ENCODE results near the gene DAB2IP. TPM values are rescaled to one million over a fixed set of nuclear protein-coding genes. Genes with fewer than 3 reads are reported as not detected.

Gene DAB2IP
- total RNA-seq, 1 donor from 2014 or later, result 24.3 TPM

GRCh38 chr9:121746866-121747265, 95.4 kb downstream of the DAB2IP start:
- DNase-seq, result no peak

DNA sequence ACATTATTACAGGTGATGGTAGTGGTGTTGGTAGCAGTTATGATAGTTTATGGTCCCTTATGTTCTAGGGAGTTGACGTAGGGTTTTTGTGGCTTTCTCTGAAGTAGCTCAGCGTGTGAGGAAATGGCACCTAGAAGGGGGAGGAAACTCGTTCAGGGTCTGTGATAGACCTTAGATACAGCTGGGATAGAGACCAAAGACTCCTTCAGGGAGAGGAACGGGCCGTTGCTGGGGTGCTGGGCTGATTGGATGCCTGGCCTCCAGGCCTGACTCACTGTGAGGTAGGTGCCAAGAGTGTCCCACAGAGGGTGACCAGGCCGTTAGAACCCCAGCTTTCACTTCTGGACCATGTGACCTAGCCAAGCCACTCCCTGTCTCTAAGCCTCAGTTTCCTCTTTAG, 96.6 kb downstream of the DAB2IP start:
- DNase-seq, result no peak

DNA sequence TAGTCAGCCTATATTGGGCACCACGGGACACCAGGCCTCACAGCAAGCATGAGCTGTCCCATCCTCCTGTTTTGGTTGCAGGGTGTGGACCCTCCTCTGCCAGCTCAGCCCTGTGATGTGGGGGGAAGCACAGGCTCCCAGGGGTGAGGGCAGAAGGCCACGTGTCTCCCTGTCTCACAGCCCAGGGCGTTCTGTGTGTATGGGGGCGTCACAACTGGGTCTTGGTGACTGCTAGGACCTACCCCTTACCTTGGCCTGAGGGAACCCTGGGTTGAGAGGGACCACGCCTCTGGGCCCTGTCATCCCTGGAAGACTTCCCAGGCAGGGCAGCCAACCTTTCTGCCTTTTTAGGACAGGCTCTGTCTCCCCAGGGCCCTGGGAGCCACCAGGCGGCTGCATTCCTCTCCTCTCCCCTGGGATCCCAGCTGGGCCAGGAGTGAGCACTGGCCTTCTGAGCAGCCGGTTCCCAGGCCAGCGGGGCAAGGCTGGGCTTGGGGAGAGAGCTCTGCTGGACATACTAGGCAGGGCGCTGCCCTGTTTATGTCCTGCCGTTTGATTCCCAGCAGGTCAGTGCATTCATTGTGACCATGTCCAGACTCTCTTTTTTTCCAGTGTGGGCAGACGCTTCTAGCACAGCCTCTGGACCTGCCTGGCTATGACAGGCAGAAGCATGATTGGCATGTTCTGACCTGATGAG, 97.4 kb downstream of the DAB2IP start:
- no peak for DNase-seq

DNA sequence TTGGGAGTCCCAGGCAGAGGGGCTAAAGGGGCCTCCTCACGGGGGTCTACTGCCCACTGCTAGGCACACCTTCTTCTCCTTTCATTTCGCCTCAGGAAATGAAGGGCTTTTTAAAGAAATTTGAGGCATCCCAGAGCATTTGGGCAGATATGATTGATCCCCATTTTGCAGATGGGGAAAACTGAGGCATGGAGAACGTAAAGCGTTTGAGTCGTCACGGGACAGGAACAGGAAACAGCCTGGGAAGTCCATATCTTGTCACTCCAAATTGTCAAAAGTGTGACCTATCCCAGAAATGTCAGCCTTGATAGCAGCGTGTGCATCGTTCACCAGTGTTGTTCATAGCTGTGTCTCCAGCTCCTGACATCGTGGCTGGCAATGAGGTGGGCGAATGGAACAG, 98.2 kb downstream of the DAB2IP start:
- DNase-seq, result no peak

- no peak for DNase-seq
Observed at GRCh38 chr9:121750259-121750714, 98.9 kb downstream of the DAB2IP start.

DNA sequence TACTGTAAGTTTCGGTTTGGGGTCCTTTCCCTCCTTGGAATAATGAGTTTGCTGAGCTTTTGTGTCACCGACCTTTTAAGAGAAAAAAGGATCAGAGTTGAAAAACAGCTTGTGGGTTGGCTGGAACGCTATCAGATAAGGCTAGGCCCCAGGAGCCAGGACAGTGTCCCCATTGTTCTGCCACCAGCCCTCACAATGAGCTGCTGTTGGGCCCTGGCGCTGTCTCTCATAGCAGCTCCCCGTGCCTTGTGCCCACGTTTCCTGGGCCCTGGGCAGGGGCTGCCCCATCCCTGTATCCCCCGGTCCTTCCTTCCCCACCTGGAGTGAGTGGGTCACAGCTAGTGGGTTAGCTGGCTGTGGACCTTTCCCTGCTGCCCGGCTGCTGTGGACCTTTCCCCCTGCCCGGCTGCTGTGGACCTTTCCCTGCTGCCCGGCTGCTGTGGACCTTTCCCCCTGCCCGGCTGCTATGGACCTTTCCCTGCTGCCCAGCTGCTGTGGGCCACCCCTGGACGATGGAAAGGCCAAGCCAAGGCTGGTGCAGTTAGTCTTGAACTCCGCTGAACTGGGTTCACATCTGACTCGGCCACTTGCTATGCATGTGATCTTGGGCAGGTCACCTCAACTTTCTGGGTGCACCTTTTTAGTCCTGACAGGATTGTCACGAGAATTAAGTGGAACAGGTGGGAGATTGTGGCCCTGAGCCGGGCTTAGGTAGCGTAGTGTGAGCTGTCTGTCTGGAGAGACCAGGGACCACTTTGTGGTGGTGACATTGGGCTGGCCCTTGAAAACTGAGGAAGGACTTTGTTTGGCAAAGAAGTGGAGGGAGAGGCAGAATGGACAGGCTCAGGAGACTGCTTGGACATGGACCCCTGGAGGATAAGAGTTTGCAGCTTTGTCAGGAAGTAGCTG, 99.5 kb downstream of the DAB2IP start:
- no peak for DNase-seq

- DNase-seq, result no peak
Observed at GRCh38 chr9:121751686-121752445, 100.4 kb downstream of the DAB2IP start.

DNA sequence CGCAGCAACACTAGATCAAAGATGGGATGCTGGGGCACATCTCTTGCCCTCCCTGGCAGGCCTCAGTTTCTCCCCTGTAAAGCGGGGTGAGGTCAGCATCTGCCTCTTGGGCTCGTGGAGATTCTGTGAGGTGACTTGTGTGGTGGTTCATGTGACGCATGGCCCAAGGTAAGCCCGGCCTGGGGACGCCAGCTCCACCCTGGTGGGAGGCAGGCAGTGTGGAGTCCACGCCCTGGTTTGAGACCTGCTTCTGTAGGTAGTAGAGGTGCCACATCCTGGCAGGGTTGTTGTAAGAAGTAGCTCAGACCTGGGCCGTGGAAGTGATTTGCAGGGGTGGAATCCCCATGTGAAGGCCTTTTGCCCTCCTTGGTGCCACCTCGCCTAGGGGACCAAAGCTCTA, 101.5 kb downstream of the DAB2IP start:
- no peak for DNase-seq

- peak; percentile 59 for DNase-seq
Observed at GRCh38 chr9:121753802-121754654, 102.6 kb downstream of the DAB2IP start.

GRCh38 chr9:121754655-121755436, 103.4 kb downstream of the DAB2IP start:
- DNase-seq, result no peak

GRCh38 chr9:121755581-121755980, 104.1 kb downstream of the DAB2IP start:
- no peak for DNase-seq

DNA sequence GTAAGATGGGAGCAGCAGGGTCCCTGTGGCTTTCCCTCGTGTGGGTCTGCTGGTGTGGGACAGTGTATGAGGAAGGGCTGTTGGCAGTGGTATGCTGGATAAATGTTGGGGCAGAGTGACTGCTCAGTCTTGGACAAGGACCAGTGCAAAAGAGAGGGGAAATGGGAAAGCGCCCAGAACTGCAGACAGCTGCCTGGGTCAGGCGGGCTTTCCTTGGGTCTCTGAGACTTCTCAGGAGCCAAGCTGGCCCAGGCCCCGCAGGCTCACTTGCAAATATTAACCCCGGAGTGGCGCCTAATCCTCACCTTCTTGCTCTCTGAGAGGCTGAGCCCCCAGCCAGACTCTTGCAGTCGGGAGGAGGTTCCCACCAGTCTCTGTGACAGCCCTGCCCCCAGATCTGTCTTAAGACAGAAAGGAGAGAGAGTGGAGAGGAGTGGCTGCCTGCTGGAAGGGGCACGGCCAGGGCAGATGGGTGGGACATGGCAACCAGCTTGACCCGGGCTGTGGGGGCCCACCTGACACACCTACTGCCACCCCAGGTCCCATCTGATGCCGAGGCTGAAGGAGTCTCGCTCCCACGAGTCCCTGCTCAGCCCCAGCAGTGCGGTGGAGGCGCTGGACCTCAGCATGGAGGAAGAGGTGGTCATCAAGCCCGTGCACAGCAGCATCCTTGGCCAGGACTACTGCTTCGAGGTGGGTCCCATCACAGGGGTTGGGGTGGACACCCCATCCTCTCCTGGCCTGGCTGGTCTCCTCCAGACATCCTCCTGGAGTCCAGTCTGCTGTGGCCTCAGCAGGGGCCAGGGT, 105.2 kb downstream of the DAB2IP start:
- DNase-seq, result no peak

GRCh38 chr9:121757281-121757585, 105.8 kb downstream of the DAB2IP start:
- no peak for DNase-seq

DNA sequence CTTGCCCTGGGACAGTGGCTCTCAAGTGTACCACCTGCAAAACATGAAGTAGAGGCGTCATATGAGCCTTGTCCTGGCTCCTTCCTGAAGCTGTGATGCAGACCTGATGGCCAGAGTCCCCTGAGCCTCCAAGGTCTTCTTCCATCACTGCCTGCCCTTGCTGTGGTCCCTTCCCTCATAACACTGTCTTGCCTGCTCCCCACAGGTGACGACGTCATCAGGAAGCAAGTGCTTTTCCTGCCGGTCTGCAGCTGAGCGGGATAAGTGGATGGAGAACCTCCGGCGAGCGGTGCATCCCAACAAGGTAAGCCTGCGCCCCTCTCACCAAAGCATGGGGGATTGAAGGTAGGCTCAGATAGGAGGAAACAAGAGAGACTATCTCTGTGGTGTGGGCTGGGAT, 107.3 kb downstream of the DAB2IP start:
- peak; percentile 12 for DNase-seq

DNA sequence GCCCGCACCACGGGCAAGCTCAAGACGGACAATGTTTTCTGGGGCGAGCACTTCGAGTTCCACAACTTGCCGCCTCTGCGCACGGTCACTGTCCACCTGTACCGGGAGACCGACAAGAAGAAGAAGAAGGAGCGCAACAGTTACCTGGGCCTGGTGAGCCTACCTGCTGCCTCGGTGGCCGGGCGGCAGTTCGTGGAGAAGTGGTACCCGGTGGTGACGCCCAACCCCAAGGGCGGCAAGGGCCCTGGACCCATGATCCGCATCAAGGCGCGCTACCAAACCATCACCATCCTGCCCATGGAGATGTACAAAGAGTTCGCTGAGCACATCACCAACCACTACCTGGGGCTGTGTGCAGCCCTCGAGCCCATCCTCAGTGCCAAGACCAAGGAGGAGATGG, 108.6 kb downstream of the DAB2IP start:
- DNase-seq, result no peak

- DNase-seq, result no peak
Observed at GRCh38 chr9:121760571-121760970, 109.1 kb downstream of the DAB2IP start.

- DNase-seq, result no peak
Observed at GRCh38 chr9:121763131-121763530, 111.7 kb downstream of the DAB2IP start.

- no peak for DNase-seq
Observed at GRCh38 chr9:121763561-121764370, 112.3 kb downstream of the DAB2IP start.

DNA sequence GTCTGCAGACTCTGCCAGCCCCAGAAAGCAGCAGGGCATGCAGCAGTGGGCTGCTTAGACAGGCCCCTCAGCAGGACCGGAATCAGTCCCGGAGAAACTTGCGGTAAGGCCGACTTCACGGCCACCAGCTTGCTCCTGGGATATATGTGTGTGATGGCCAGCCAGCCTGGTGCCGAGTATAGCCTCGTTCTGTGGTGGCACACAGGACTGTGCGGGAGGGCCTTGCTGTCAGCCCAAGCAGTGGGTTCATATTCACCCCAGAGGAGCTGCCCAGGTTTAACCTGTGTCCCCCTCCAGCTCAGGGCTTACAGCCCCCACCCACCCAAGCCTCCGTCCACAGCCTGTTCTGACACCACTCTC, 112.9 kb downstream of the DAB2IP start:
- no peak for DNase-seq

Measured in dermis blood vessel endothelial cell (primary cell).